HepG2 (cell line): ENCODE measurements around the gene ITGB7. TPM values are rescaled to one million over a fixed set of nuclear protein-coding genes. Genes with fewer than 3 reads are reported as not detected.
A peak's percentile ranks its signal among the peaks of the same experiment; 100 is the strongest.

ENCODE experiments used
- ATAC-seq: fragments of 200-7000 bp; cut with Tn5 transposase; 3 replicates; pipeline ENCODE4 v1.9.1; 2020; ENCODE audit warnings: mild to moderate bottlenecking, moderate library complexity
- BruUV-seq: library from RNA; stranded (reverse); fragments of 400-500 nt; replicated peaks from 2 replicates; lab custom pipeline; 2021; lab: Mats Ljungman, UMichigan
- CTCF ChIA-PET: fragments of 300-600 bp; formaldehyde crosslinking; extraction: SDS; loops from one replicate; lab custom pipeline; 2021; ENCODE audit warnings: low total read pairs, inconsistent platforms, low intra/inter-chr PET ratio; lab: Yijun Ruan, JAX
- POLR2A ChIA-PET: fragments of 350-600 bp; sonication (Branson Sonifier 250); formaldehyde crosslinking; loops from one replicate; lab custom pipeline; 2020; ENCODE audit warnings: antibody characterized with exemption, inconsistent platforms; lab: Yijun Ruan, JAX
- DNase-seq: peaks from one replicate; pipeline ENCODE4 v3.0.0-alpha.2; 2015; ENCODE audit warnings: low spot score
- FAIRE-seq: peaks from 3 replicates; lab custom pipeline; 2011; peaks lifted over from hg19 to GRCh38; lab: Jason Lieb, UNC
- H2AFZ ChIP-seq: one replicate; pipeline ENCODE4 v1.6.1; 2011; ENCODE audit warnings: low read length, inconsistent platforms
- H3K27ac ChIP-seq: fragments of 300-600 bp; 3 replicates; pipeline ENCODE4 v1.8.0; 2011; ENCODE audit warnings: mixed run types, mild to moderate bottlenecking, mixed read lengths, low read length, inconsistent platforms; ENCODE audit not compliant: insufficient read depth; ENCODE audit errors: extremely low read length
- H3K27me3 ChIP-seq, 2 experiments: fragments of 200-600 bp in 1 of 2; 2 replicates in 1 of 2; 3 replicates in 1 of 2; pipeline versions ENCODE4 v1.6.0 to v1.8.0; 2011; ENCODE audit warnings: low read length in 2 of 2, mild to moderate bottlenecking in 2 of 2, moderate library complexity in 2 of 2, inconsistent platforms in 1 of 2; ENCODE audit not compliant: insufficient read depth in 2 of 2, control insufficient read depth in 1 of 2
- H3K36me3 ChIP-seq, 2 experiments: fragments of 200-600 bp in 1 of 2; replicated peaks in 1 of 2; 2 replicates in 1 of 2; 3 replicates in 1 of 2; pipeline versions ENCODE4 v1.5.1 to v1.8.0; 2011; ENCODE audit warnings: low read length in 2 of 2, inconsistent platforms in 1 of 2; ENCODE audit not compliant: insufficient read depth in 2 of 2, control insufficient read depth in 1 of 2
- H3K4me1 ChIP-seq: 2 replicates; pipeline ENCODE4 v1.5.1; 2012; ENCODE audit warnings: low read length, inconsistent platforms; ENCODE audit not compliant: insufficient read depth
- H3K4me2 ChIP-seq: 2 replicates; pipeline ENCODE4 v1.6.0; 2011; ENCODE audit warnings: low read depth, low read length, inconsistent platforms
- H3K4me3 ChIP-seq, 3 experiments: fragments of 200-600 bp in 1 of 3; sonication (generic), shearing (Covaris generic) in 1 of 3; replicated peaks in 1 of 3; 2 replicates each; pipeline ENCODE4 v1.5.1; 2011 to 2016; ENCODE audit warnings: low read length in 3 of 3, inconsistent platforms in 2 of 3, low read depth in 2 of 3, mild to moderate bottlenecking in 2 of 3, control low read depth in 1 of 3, mixed read lengths in 1 of 3; ENCODE audit not compliant: insufficient read depth in 1 of 3
- H3K79me2 ChIP-seq: one replicate; pipeline ENCODE4 v1.6.1; 2011; ENCODE audit warnings: low read length, inconsistent platforms; ENCODE audit not compliant: insufficient read depth
- H3K9ac ChIP-seq: 2 replicates; pipeline ENCODE4 v1.6.0; 2011; ENCODE audit warnings: mild to moderate bottlenecking, low read depth, low read length, inconsistent platforms; ENCODE audit not compliant: insufficient read depth
- H3K9me3 ChIP-seq: 2 replicates; pipeline ENCODE4 v1.5.1; 2012; ENCODE audit warnings: mild to moderate bottlenecking, low read length
- H4K20me1 ChIP-seq: 2 replicates; pipeline ENCODE4 v1.6.0; 2011; ENCODE audit warnings: inconsistent platforms, mild to moderate bottlenecking, low read length, moderate library complexity; ENCODE audit not compliant: insufficient read depth
- ARNT2 ChIP-seq: sonication (generic); formaldehyde crosslinking; IDR thresholded peaks from 2 replicates; pipeline ENCODE4 v1.8.0; 2022; ENCODE audit warnings: mild to moderate bottlenecking, low read depth, missing genetic modification reagents, moderate library complexity
- DMAP1 ChIP-seq: IDR thresholded peaks from 2 replicates; pipeline ENCODE4 v1.6.1; 2016
- DMTF1 ChIP-seq: sonication (generic); formaldehyde crosslinking; IDR thresholded peaks from 2 replicates; pipeline ENCODE4 v1.4.0; 2020; ENCODE audit warnings: mild to moderate bottlenecking, missing genetic modification reagents
- FOXM1 ChIP-seq: sonication (generic); formaldehyde crosslinking; IDR thresholded peaks from 2 replicates; pipeline ENCODE4 v1.5.0; 2020; ENCODE audit warnings: missing genetic modification reagents
- HBP1 ChIP-seq: IDR thresholded peaks from 2 replicates; pipeline ENCODE4 v1.6.1; 2016; ENCODE audit warnings: low read depth, control low read depth
- HNF4G ChIP-seq, 2 experiments: sonication (generic) in 1 of 2; formaldehyde crosslinking in 1 of 2; IDR thresholded peaks; 2 replicates each; pipeline versions ENCODE4 v1.4.0 to v1.6.1; 2011 to 2020; ENCODE audit warnings: borderline replicate concordance in 2 of 2, low read depth in 2 of 2, mild to moderate bottlenecking in 2 of 2, low read length in 1 of 2, missing genetic modification reagents in 1 of 2, moderate library complexity in 1 of 2
- JDP2 ChIP-seq: sonication (generic); formaldehyde crosslinking; IDR thresholded peaks from 2 replicates; pipeline ENCODE4 v1.8.1; 2022; ENCODE audit warnings: missing genetic modification reagents, borderline replicate concordance
- NFE2L1 ChIP-seq: sonication (generic); formaldehyde crosslinking; IDR thresholded peaks from 2 replicates; pipeline ENCODE4 v1.4.0; 2020; ENCODE audit warnings: missing genetic modification reagents, mild to moderate bottlenecking, borderline replicate concordance
- PRDM15 ChIP-seq: sonication (generic); formaldehyde crosslinking; IDR thresholded peaks from 2 replicates; pipeline ENCODE4 v1.4.0; 2020; ENCODE audit warnings: missing genetic modification reagents
- RBAK ChIP-seq: sonication (generic); formaldehyde crosslinking; IDR thresholded peaks from 2 replicates; pipeline ENCODE4 v1.5.1; 2020; ENCODE audit warnings: mild to moderate bottlenecking, missing genetic modification reagents
- SMYD3 ChIP-seq: sonication (generic); formaldehyde crosslinking; IDR thresholded peaks from 2 replicates; pipeline ENCODE4 v1.8.1; 2023; ENCODE audit warnings: mild to moderate bottlenecking, missing genetic modification reagents
- ZNF710 ChIP-seq: sonication (generic); formaldehyde crosslinking; IDR thresholded peaks from 2 replicates; pipeline ENCODE4 v1.5.0; 2020; ENCODE audit warnings: mild to moderate bottlenecking, missing genetic modification reagents, borderline replicate concordance
- ZNF841 ChIP-seq: sonication (generic); formaldehyde crosslinking; IDR thresholded peaks from 2 replicates; pipeline ENCODE4 v1.8.1; 2023; ENCODE audit warnings: missing genetic modification reagents, borderline replicate concordance
- WGBS: methylation state at CpG from one replicate; pipeline ENCODE4 v1.1.6; 2017; ENCODE audit warnings: low lambda C conversion rate; 5-methylcytosine and 5-hydroxymethylcytosine counted together
- in situ Hi-C: cut with HindIII; loops from 2 replicates; pipeline ENCODE4 v1.10.0; 2017; ENCODE audit warnings: low pct_unique_long_range_greater_than_20kb; ENCODE audit not compliant: extremely low pct_ligation_motif_present
- intact Hi-C: fragments of 100-400 bp; cut with micrococcal nuclease; formaldehyde crosslinking; loops from one replicate; pipeline ENCODE4 v1.10.0; 2022; ENCODE audit not compliant: unreplicated experiment
- polyA plus RNA-seq, 8 experiments: library from polyadenylated mRNA; depleted of rRNA in 3 of 8; stranded (reverse) in 7 of 8; unstranded in 1 of 8; fragments of >200 nt; fragmentation: Illumina TruSeq in 4 of 8; extraction: Trizol in 4 of 8; gene quantifications; 2 replicates each; pipeline versions ENCODE4 v1.2.1 to v1.2.3, GENCODE V29; 2011 to 2016; ENCODE audit warnings: low read depth in 4 of 8, missing spikeins in 1 of 8, mixed read lengths in 1 of 8; ENCODE audit not compliant: insufficient read depth in 1 of 8
- total RNA-seq, 5 experiments: library from RNA; depleted of rRNA; stranded (reverse); fragments of >200 nt; fragmentation: Illumina TruSeq; extraction: Trizol; gene quantifications; 2 replicates each; pipeline ENCODE4 v1.2.3, GENCODE V29; 2016; ENCODE audit warnings: low read depth in 1 of 5

The ITGB7 gene
- total and polyA plus RNA-seq, 2 of the 13 experiments (the other 11 are each of a cell fraction or from before 2014, with no cell fraction given), result 0.16 to 0.18 TPM

- in situ Hi-C loops, result loop anchor here (5.0 kb wide), 1 partner anchor 49 kb away; the partner anchor contains the start of gene ESPL1
- Histone ChIP-seq H3K9me3 (no peaks in the 10 kb centered on the region), H3K27me3 (peaks cover 0 to 8% of the 10 kb centered on the region in 2 experiments; a peak in 3 of 5 replicates), H4K20me1 (no peaks in the 10 kb centered on the region), H3K4me3 (peak overlapping the region in 2 of 3 experiments; percentile 75 to 89; a peak in 4 of 6 replicates), H3K4me1 (peaks cover 57% of the 10 kb centered on the region), H3K4me2 (peak overlapping the region; percentile 100), H3K9ac (no peak overlapping the region; the same call in 1 of the 2 replicates), H2AFZ (no peak overlapping the region), H3K79me2 (no peaks in the 10 kb centered on the region), H3K27ac (no peak overlapping the region), H3K36me3 (no peaks in the 10 kb centered on the region; a peak in 1 of 5 replicates)
- WGBS, result 59% methylated on average over 29 of the region's 30 CpGs
- ChIA-PET POLR2A (interaction anchor here (1.9 to 3.7 kb wide), 3 partner anchors 34 to 77 kb away, joined by 8 to 17 read pairs (median 9); partner anchors contain the start of genes CSAD, PFDN5 and ZNF740), CTCF (no interaction called here)
- ATAC-seq, result no peak
- no peak for FAIRE-seq
- DNase-seq, result no peak
- intact Hi-C loops, result no loop called here
- no TSS peak for BruUV-seq
- TF ChIP-seq NFE2L1 (CRISPR knock-in tag) (no peak), HBP1 (CRISPR knock-in tag) (no peak), DMAP1 (CRISPR knock-in tag) (no peak), FOXM1 (CRISPR knock-in tag) (no peak), PRDM15 (CRISPR knock-in tag) (no peak), ZNF710 (CRISPR knock-in tag) (no peak), ARNT2 (CRISPR knock-in tag) (no peak), DMTF1 (CRISPR knock-in tag) (no peak), HNF4G (IDR thresholded peaks at IDR 0.05; ENCODE audit: borderline replicate concordance, low read depth, low read length) (no peak), HNF4G (CRISPR knock-in tag; IDR thresholded peaks at IDR 0.05; ENCODE audit: borderline replicate concordance, low read depth) (no peak), ZNF841 (CRISPR knock-in tag) (no peak), JDP2 (no peak), RBAK (CRISPR knock-in tag) (no peak), SMYD3 (CRISPR knock-in tag) (no peak)
These were observed 11.7 kb upstream of the ITGB7 start for GRCh38 chr12:53218551-53219291.
